Measurements from ENCODE around the gene ZNF711. TPM values are rescaled to one million over a fixed set of nuclear protein-coding genes. Genes with fewer than 3 reads are reported as not detected.

The ZNF711 gene
- 8.8 and 8.9 TPM in 2 replicates for total RNA-seq
- long read RNA-seq, partial matches to known transcripts, result 1 of 12 reads
- long read RNA-seq, other reads (novel, unspliced or antisense), result 10 of 12 reads

DNA sequence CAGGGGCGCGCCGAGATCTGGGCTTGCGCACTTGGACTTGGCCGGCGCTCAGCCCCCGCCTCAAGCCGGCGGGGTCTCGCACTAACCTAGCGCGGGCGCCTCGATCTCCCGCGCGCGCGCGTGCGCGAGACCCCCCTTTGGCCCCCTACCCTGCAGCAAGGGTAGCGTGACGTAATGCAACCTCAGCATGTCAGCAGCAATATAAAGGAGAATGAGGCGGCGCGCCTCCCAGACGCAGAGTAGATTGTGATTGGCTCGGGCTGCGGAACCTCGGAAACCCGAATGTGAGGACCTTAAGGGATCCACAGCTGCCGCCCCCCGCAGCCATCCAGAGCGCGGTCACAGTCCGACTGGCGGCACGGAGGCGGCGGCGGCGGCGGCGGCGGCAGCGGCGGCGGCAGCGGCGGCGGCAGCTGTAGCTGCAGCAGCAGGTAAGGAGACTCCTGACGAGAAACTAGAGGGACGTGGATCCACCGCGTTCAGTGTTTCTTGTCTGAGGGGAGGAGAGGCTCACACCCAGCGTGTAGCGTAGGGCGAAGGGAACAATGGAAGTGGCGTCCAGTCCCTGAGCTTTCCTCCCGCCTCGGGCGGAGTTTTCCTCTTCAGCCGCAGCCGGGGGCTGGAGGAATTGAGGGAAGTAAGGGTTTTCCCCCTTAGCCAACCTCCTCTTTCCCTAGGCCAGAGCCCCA lies at the start of gene ZNF711, which contains the start of gene SATL1:
Gene ZNF711 (plus strand): TSS at position 231 of the 689 bp plus-strand sequence. CDS start 3,582 bp downstream, outside the sequence.
Gene SATL1 (minus strand): TSS at position 19 of the 689 bp plus-strand sequence. CDS start 134,811 bp downstream, outside the sequence.
- H3K27ac Mint-ChIP-seq (ENCODE audit: unreplicated experiment), result peak within 1 kb of the TSS; percentile 81
- peaks cover 17% of the 10 kb centered on the region for H3K9me3 Mint-ChIP-seq (ENCODE audit: unreplicated experiment)
- peaks cover 8% of the 10 kb centered on the region for H3K4me1 Mint-ChIP-seq (ENCODE audit: unreplicated experiment)
- peaks cover 7% of the 10 kb centered on the region for H3K27me3 Mint-ChIP-seq (ENCODE audit: unreplicated experiment)
- H3K36me3 Mint-ChIP-seq (ENCODE audit: unreplicated experiment), result no peaks in the 10 kb centered on the region
- H3K4me3 Mint-ChIP-seq (ENCODE audit: unreplicated experiment), result peak within 1 kb of the TSS; percentile 92
- TF ChIP-seq CTCF (IDR thresholded peaks at IDR 0.05), result no peak
- peak; percentile 84 for DNase-seq (ENCODE audit: extremely low spot score, unreplicated experiment)

DNA sequence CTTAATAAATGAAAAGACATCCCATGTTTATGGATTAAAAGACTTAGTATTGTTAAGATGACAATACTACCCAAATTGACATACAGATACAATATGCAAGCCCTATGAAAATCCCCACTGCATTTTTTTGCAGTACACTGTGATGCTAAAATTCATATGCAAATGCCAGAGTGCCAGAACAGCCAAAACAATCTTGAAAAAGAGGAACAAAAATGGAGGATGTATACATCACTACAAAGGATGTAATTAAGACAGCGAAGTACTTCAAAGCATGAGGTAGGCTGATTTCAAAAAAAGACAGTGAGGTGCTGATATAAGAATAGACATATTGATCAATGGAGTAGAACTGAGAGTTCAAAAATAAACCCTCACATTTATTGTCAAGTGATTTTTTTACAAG lies 47.5 kb upstream of the ZNF711 start:
- no peaks in the 10 kb centered on the region for H3K27me3 Mint-ChIP-seq (ENCODE audit: unreplicated experiment)
- no peak for TF ChIP-seq CTCF (IDR thresholded peaks at IDR 0.05)
- H3K36me3 Mint-ChIP-seq (ENCODE audit: unreplicated experiment), result no peaks in the 10 kb centered on the region
- no peak overlapping the region for H3K4me3 Mint-ChIP-seq (ENCODE audit: unreplicated experiment)
- no peak for DNase-seq (ENCODE audit: extremely low spot score, unreplicated experiment)
- peaks cover 8% of the 10 kb centered on the region for H3K9me3 Mint-ChIP-seq (ENCODE audit: unreplicated experiment)
- no peaks in the 10 kb centered on the region for H3K4me1 Mint-ChIP-seq (ENCODE audit: unreplicated experiment)
- H3K27ac Mint-ChIP-seq (ENCODE audit: unreplicated experiment), result no peak overlapping the region

- Mint-ChIP-seq H3K4me1 (ENCODE audit: unreplicated experiment) (no peaks in the 10 kb centered on the region), H3K4me3 (ENCODE audit: unreplicated experiment) (no peak overlapping the region), H3K36me3 (ENCODE audit: unreplicated experiment) (no peaks in the 10 kb centered on the region), H3K27ac (ENCODE audit: unreplicated experiment) (no peak overlapping the region), H3K27me3 (ENCODE audit: unreplicated experiment) (no peaks in the 10 kb centered on the region), H3K9me3 (ENCODE audit: unreplicated experiment) (peaks cover 4% of the 10 kb centered on the region)
- no peak for DNase-seq (ENCODE audit: extremely low spot score, unreplicated experiment)
- no peak for TF ChIP-seq CTCF (IDR thresholded peaks at IDR 0.05)
Observed at GRCh38 chrX:85203461-85203970, 40.3 kb upstream of the ZNF711 start.

GRCh38 chrX:85213792-85214530 lies 29.8 kb upstream of the ZNF711 start:
- no peak overlapping the region for H3K4me3 Mint-ChIP-seq (ENCODE audit: unreplicated experiment)
- H3K27me3 Mint-ChIP-seq (ENCODE audit: unreplicated experiment), result no peaks in the 10 kb centered on the region
- H3K36me3 Mint-ChIP-seq (ENCODE audit: unreplicated experiment), result no peaks in the 10 kb centered on the region
- TF ChIP-seq CTCF (IDR thresholded peaks at IDR 0.05), result no peak
- H3K27ac Mint-ChIP-seq (ENCODE audit: unreplicated experiment), result no peak overlapping the region
- peaks cover 20% of the 10 kb centered on the region for H3K9me3 Mint-ChIP-seq (ENCODE audit: unreplicated experiment)
- no peak for DNase-seq (ENCODE audit: extremely low spot score, unreplicated experiment)
- no peaks in the 10 kb centered on the region for H3K4me1 Mint-ChIP-seq (ENCODE audit: unreplicated experiment)

GRCh38 chrX:85215946-85216345 lies 27.8 kb upstream of the ZNF711 start:
- peaks cover 16% of the 10 kb centered on the region for H3K9me3 Mint-ChIP-seq (ENCODE audit: unreplicated experiment)
- no peaks in the 10 kb centered on the region for H3K4me1 Mint-ChIP-seq (ENCODE audit: unreplicated experiment)
- no peaks in the 10 kb centered on the region for H3K27me3 Mint-ChIP-seq (ENCODE audit: unreplicated experiment)
- no peaks in the 10 kb centered on the region for H3K36me3 Mint-ChIP-seq (ENCODE audit: unreplicated experiment)
- H3K4me3 Mint-ChIP-seq (ENCODE audit: unreplicated experiment), result no peak overlapping the region
- H3K27ac Mint-ChIP-seq (ENCODE audit: unreplicated experiment), result no peak overlapping the region
- no peak for TF ChIP-seq CTCF (IDR thresholded peaks at IDR 0.05)
- no peak for DNase-seq (ENCODE audit: extremely low spot score, unreplicated experiment)

Measured in osteocyte (in vitro differentiated cells).